Testis (tissue), 2 donors: ENCODE data around the gene RAB36.

Experiments used
- CTCF ChIP-seq, 3 experiments: fragments of 450-650 bp in 2 of 3; fragments of 200-600 bp in 1 of 3; sonication (generic) in 1 of 3; IDR thresholded peaks; one replicate each; pipeline ENCODE4 v1.5.1; 2016 to 2019; ENCODE audit warnings: antibody characterized with exemption in 3 of 3, mild to moderate bottlenecking in 2 of 3, moderate library complexity in 1 of 3
- POLR2A ChIP-seq: fragments of 450-650 bp; IDR thresholded peaks from one replicate; pipeline ENCODE4 v1.6.1; 2017; ENCODE audit warnings: antibody characterized with exemption, mild to moderate bottlenecking, moderate library complexity

GRCh38 chr22:23109441-23109978, 35.8 kb upstream of the RAB36 start:
- TF ChIP-seq POLR2A (no peak), CTCF (IDR thresholded peaks at IDR 0.05) (no peak)
